A673 (cell line): Measurements from ENCODE around the gene LAMA4.

Experiments used
- CTCF ChIP-seq: fragments of 300-800, 200-600 bp; sonication (generic); conservative IDR thresholded peaks from 2 replicates; pipeline ENCODE4 v1.5.1; 2017; ENCODE audit warnings: low read depth, mild to moderate bottlenecking, antibody characterized with exemption, low read length, moderate library complexity, mixed read lengths
- EZH2 ChIP-seq: fragments of 200-600 bp; sonication (generic); IDR thresholded peaks from 2 replicates; pipeline ENCODE4 v1.6.1; 2017; ENCODE audit warnings: borderline replicate concordance, low read depth, mild to moderate bottlenecking, mixed read lengths, antibody characterized with exemption, low read length; ENCODE audit not compliant: poor library complexity, severe bottlenecking

GRCh38 chr6:112116221-112116620 lies 138.1 kb downstream of the LAMA4 start:
- TF ChIP-seq CTCF (no peak), EZH2 (no peak)
